DMS79 treated with DMSO at 0.1 percent for 48 hours (cell line): ENCODE data around the gene ADAMTS17.

ENCODE experiments used
- DNase-seq: peaks from one replicate; lab custom pipeline; 2025; lab: John Stamatoyannopoulos, UW

The ADAMTS17 gene

GRCh38 chr15:100174159-100174903 lies 167.4 kb downstream of the ADAMTS17 start:
- DNase-seq, result no peak

- no peak for DNase-seq
Measured at GRCh38 chr15:100172356-100173024, 169.3 kb downstream of the ADAMTS17 start.

- DNase-seq, result no peak
Measured at GRCh38 chr15:100171411-100171810, 170.4 kb downstream of the ADAMTS17 start.

GRCh38 chr15:100170291-100171210 lies 171.2 kb downstream of the ADAMTS17 start:
- no peak for DNase-seq

GRCh38 chr15:100169615-100170290 lies 172.0 kb downstream of the ADAMTS17 start:
- DNase-seq, result no peak

- DNase-seq, result no peak
Measured at GRCh38 chr15:100168787-100169186, 173.0 kb downstream of the ADAMTS17 start.

- no peak for DNase-seq
Measured at GRCh38 chr15:100167884-100168375, 173.8 kb downstream of the ADAMTS17 start.

GRCh38 chr15:100166313-100166712 lies 175.5 kb downstream of the ADAMTS17 start:
- no peak for DNase-seq

- DNase-seq, result no peak
Measured at GRCh38 chr15:100163961-100164360, 177.8 kb downstream of the ADAMTS17 start.

GRCh38 chr15:100160953-100161352 lies 180.8 kb downstream of the ADAMTS17 start:
- DNase-seq, result no peak

- no peak for DNase-seq
Measured at GRCh38 chr15:100159436-100159835, 182.3 kb downstream of the ADAMTS17 start.

GRCh38 chr15:100158356-100158755 lies 183.4 kb downstream of the ADAMTS17 start:
- DNase-seq, result no peak

- no peak for DNase-seq
Measured at GRCh38 chr15:100156201-100156600, 185.6 kb downstream of the ADAMTS17 start.

GRCh38 chr15:100154338-100154737 lies 187.4 kb downstream of the ADAMTS17 start:
- no peak for DNase-seq

- DNase-seq, result no peak
Measured at GRCh38 chr15:100152463-100152862, 189.3 kb downstream of the ADAMTS17 start.

- DNase-seq, result no peak
Measured at GRCh38 chr15:100150906-100151305, 190.9 kb downstream of the ADAMTS17 start.

GRCh38 chr15:100147828-100148227 lies 193.9 kb downstream of the ADAMTS17 start:
- no peak for DNase-seq

- DNase-seq, result no peak
Measured at GRCh38 chr15:100143378-100143777, 198.4 kb downstream of the ADAMTS17 start.

- DNase-seq, result no peak
Measured at GRCh38 chr15:100141311-100142001, 200.3 kb downstream of the ADAMTS17 start.

- DNase-seq, result no peak
Measured at GRCh38 chr15:100140527-100141308, 201.1 kb downstream of the ADAMTS17 start.
